Hematopoietic multipotent progenitor cell treated with erythropoietin and hydrocortisone succinate and interleukin-3 and kit ligand, for 4 days (in vitro differentiated cells): Measurements from ENCODE around the gene ZNF438.
A peak's percentile ranks its signal among the peaks of the same experiment; 100 is the strongest.

Experiments used
- DNase-seq: peaks from one replicate; pipeline ENCODE4 v3.0.0-alpha.2; 2015

ZNF438 gene

DNA sequence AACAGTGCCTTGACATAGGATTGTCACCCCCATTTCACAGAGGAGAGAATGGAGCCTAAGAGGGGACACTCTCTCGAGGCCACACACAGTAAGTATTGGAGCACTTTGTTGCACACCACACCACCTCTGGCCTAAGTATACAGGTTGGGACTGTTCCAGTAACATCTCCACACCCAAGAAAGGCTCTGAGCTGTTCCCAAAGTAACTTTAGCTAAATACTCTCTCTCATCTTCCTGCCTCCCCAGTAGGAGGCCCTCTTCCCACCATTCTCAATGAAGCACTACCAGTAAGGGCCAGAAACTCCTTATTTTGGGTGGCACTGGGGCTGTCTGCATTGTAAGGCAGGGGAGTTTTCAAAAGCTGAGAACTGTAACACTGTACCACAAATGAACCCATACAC, 189.5 kb downstream of the ZNF438 start:
- no peak for DNase-seq

DNA sequence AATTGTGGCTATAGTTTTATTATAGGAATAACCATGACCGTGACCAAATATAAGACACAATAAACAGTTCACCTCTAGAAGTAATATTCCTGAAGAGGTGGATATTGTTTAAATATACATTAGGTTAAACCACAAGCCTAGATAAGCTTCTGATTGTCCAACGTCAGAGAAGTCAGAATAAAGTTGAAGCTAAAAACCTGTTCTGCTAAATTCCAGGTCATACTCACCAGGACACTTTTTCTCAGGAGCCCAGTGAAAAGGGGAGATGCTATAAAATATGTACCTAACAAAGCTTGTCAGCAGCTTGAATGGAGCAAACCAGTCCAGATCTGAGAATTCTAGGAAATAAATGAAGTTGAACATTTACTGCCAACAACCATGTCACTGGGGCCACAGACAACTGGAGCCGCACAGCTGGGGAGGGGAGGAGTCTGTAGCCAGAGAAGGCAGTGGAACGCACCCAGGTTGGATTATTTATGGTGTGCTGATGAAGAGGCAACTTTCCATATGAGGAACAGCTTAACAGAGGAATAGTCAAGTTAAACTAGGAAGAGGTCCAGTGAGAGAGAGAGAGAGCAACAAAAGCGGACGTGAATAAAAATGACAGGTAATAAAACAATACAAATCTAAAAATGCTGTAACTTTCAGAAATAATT, 191.1 kb downstream of the ZNF438 start:
- no peak for DNase-seq

DNA sequence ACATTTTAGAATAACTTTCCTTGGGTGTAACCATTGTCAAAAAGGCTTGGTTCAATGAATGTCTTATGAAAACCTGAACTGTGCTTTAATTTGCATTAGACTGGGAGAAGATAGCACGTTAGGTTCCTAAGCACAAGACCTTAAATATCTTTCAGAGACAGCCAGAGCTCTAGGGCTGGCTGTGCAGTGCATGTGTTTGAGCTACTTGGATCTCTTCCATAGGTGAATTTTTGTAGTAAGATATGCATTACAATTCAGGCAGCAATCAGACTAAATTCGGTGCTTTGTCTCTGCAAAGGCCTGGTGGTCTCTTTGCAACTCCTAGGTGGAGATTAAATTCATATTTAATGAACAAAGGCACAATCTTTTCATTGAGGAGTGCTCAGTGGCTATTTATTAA, 192.0 kb downstream of the ZNF438 start:
- no peak for DNase-seq

GRCh38 chr10:30836406-30836805, 195.3 kb downstream of the ZNF438 start:
- DNase-seq = no peak

GRCh38 chr10:30835146-30835545, 196.5 kb downstream of the ZNF438 start:
- DNase-seq = no peak

GRCh38 chr10:30834651-30835050, 197.0 kb downstream of the ZNF438 start:
- DNase-seq = no peak

DNA sequence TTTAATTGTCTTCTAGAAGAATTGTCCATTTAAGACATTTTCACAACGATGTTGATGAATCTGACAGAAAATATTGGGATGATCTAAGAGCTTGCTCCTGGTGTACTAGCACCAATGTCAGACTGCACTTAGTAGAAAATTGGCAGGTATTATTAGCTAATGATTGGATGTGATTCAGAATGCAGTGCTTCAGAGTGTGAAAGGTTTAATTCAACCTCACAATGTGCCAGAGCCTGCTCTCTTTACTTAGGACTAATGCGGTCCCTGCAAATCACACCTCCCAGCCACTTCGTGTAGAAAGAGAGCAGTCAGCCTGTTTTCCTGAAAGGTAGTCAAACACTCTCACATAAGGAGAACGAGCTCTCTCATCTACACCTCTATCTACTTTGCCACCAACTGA, 197.5 kb downstream of the ZNF438 start:
- no peak for DNase-seq

- peak; percentile 39 for DNase-seq
Observed at GRCh38 chr10:30833628-30833970, 198.1 kb downstream of the ZNF438 start.

DNA sequence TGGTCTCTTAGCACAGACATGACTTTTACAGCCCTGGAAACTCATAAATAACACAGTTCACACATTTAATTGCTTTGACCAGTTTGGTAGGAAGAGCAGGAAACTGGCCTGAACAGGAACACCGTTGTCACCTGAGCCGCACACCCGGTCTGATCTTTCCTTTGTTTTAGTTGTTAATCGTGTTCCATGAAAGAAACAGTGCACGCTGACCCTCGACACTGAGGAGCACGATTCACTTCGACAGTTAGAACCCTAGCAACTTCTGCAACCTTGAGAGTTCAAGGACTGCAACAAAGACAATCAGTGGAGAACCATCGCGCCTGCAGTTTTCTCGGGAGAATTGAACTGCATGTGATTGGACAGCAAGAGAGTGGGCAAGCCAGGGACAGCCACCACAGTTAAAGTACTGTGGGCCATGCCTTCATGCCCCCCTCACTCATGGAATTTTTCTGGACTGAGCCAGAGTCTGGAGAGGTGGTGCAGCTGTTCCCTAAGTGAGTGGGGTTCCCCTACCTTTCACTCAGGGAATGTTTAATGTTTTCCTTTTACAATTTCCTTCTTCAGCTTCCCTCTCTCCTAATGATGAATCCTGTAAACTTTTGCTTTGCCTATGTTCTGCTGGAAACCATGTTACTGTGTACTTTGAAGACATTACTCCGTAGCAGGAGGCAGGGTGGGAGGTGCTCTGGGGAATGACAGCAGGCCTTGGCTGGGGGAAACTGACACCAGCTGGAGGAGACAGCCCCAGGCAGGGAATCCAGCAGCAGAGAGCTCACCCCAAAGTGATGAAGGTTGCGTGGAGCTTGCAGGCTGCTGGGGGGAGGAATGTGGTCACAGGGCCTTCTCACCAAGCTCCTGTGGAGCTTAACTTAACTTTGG, 198.7 kb downstream of the ZNF438 start:
- no peak for DNase-seq

GRCh38 chr10:30832001-30832748, 199.5 kb downstream of the ZNF438 start:
- no peak for DNase-seq

- DNase-seq = no peak
Observed at GRCh38 chr10:30831426-30831825, 200.2 kb downstream of the ZNF438 start.

- no peak for DNase-seq
Observed at GRCh38 chr10:30830315-30831230, 201.1 kb downstream of the ZNF438 start.

DNA sequence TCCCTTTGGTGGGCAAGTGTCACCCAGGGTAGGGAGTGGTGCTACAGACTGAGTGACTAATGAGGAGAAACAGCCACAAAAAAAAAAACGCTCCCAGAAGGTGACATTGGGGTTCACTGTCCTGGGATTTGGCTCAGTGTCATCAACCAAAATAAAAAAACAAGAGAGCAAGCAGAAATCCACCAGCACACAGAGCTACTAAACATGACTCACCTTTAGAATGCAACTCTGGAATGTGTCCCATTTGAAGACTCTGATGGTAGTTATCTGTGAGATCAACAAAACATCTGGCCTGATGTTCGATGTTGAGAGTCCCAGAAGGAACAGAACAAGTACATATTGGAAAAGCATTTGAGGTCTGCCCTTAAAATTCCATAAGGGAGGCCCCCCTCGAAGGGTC, 201.8 kb downstream of the ZNF438 start:
- DNase-seq = no peak

GRCh38 chr10:30828680-30829079, 203.0 kb downstream of the ZNF438 start:
- peak; percentile 94 for DNase-seq

DNA sequence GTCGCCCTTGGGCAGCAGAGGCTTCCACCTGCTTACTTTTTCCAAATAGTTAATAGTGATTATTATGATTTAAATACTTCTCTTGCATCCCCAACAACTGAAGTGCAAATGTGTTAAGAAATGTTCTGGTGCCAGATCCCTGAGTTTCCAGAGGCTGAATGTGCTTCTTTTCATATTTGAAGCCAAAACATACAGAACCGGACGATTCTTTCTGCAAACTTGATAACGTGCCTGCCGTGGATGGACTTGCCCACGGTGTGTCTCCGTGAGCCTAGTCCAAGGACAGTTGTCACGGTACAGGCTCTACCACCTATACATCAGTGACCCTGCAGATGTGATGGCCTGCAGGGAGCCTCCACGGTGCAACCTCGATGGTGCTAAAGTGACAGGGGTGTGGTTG, 203.5 kb downstream of the ZNF438 start:
- DNase-seq = no peak

DNA sequence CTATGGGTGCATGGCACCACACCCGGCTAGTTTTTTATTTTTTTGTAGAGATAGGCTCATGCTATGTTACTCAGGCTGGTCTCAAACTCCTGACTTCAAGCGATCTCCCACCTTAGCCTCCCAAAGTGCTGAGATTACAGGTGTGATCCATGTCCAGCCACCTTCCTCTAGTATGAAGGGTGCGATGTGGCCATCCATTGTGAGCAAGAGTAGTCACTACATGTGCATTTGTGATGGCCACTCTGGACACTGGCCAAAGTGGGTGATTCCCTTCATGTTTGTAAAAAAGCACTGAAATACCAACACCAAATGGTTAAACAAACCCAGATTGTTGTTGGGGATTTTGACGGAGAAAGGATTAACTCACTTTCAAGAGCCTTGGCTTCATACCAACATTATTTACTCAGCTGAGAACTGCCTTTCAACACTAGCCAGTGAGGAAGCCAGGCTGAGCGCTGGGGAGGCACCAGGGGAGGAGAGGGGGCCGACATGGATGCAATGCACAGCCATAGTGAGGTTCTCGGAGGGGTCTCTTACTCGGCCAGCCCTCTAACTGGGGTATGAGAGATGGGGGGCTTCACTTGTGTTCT, 204.0 kb downstream of the ZNF438 start:
- no peak for DNase-seq

- DNase-seq = no peak
Observed at GRCh38 chr10:30826679-30827078, 205.0 kb downstream of the ZNF438 start.

DNA sequence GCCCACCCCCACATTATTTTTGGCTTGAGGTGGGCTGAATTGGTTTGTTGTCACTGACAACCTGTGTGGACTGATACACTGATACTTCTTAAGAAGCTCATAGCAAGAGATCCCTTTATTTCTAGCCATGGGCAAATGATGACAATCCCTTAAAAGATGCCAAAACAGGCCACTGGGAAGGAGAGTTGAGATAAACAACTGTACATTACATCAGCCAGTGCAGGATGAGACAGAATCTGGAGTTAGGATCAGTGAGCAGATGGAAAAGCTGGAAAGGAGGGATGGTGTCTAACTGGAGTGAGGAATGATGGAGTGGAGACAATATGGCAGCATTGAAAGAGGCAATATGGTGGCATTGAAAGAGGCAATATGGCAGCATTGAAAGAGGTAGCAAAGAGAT, 206.2 kb downstream of the ZNF438 start:
- no peak for DNase-seq

DNA sequence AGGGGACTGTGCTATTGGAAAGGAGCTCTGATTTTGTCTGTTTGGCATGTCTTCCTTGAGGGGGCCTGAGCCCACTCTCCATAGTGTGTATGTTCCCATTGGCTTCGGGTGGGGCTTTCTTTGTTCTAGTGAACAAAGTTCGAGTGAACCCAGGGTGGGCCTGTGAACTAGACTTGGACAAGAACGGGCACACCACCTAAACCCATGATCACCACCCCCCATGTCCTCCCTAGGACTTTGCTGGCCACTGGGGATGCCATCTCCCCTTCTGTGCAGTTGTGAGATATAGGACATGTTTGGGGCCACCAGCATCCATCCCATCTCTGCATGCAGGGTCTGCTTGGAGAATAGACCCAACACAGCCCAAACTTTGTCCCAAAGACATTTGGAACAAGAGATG, 206.6 kb downstream of the ZNF438 start:
- DNase-seq = no peak

DNA sequence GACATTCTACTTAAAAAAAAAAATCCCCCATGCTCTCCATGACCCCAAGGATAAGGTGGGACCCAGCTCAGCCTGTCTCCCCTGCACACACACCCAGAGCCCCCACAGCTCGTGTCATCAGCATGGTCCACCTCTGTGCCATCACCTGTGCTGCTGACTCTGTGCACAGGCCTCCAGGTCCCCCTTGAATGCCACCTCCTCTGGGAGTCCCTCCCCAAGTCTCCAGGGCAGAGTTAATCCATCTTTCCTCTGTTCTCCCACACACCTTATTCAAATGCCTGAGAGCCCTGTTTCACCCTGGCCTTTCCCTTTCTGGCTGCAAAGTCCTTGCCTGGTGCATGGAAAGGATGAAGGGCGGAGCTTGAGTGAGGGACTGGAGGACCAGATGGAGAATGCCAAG, 208.0 kb downstream of the ZNF438 start:
- DNase-seq = no peak

DNA sequence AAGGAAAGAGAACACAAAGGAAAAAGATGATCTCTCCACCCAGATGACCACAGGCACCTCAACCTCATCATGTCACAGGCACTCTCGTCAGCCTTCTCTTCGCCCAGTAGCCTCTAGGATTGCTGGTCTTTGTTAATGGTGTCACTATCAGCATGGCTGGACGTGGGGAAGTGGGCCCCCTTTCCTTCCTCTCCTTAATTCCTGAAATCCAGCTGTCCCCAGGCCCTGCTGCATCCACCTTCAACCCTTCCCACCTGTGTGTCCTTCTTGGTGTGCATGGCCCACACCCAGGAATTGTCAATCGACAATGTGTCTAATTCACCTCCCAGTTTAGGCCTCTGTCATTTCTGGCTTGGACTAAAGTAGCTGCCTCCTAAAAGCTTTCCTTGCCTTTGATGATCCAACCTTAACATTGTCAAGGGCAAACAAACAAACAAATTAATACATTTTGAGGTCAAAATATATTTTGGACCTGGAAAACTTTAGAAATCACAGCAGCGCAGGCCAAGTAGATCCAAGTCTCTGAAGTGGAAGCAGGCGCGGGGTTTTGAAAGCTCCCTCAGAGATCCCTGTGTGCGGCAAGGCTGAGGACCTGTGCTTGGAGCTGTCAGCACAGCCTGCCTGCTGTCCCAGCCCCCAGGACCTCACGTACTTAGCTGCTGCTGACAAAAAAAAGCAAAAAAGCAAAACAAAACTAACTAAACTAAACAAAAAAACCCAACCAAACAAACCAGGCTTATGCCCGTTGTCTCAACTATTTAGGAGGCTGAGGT, 208.8 kb downstream of the ZNF438 start:
- no peak for DNase-seq
